Liver (tissue), 9 donors: ENCODE results near the gene PGBD5. TPM values are rescaled to one million over a fixed set of nuclear protein-coding genes. Genes with fewer than 3 reads are reported as not detected.

Experiments used
- DNase-seq: peaks from one replicate; pipeline ENCODE4 v3.0.0-alpha.2; 2017; ENCODE audit warnings: low spot score
- H3K27ac ChIP-seq, 2 donors: one replicate each; pipeline ENCODE4 v1.7.0; 2013; ENCODE audit warnings: inconsistent platforms in 2 of 2, low read length in 2 of 2, control low read depth in 1 of 2, low read depth in 1 of 2, mild to moderate bottlenecking in 1 of 2
- H3K27me3 ChIP-seq, 4 donors: one replicate each; pipeline versions ENCODE4 v1.6.1 to v1.7.0; 2013; ENCODE audit warnings: low read length in 3 of 4, inconsistent platforms in 1 of 4, mild to moderate bottlenecking in 1 of 4, moderate library complexity in 1 of 4; ENCODE audit not compliant: control insufficient read depth in 4 of 4, insufficient read depth in 4 of 4
- H3K36me3 ChIP-seq, 4 donors: one replicate each; pipeline versions ENCODE4 v1.6.1 to v1.7.0; 2013; ENCODE audit warnings: low read length in 3 of 4, mild to moderate bottlenecking in 3 of 4, low read depth in 1 of 4, moderate library complexity in 1 of 4; ENCODE audit not compliant: control insufficient read depth in 4 of 4, insufficient read depth in 3 of 4
- H3K4me1 ChIP-seq, 4 donors: one replicate each; pipeline versions ENCODE4 v1.6.1 to v1.7.0; 2013; ENCODE audit warnings: low read length in 3 of 4, mild to moderate bottlenecking in 3 of 4, moderate library complexity in 1 of 4; ENCODE audit not compliant: control insufficient read depth in 4 of 4, insufficient read depth in 4 of 4
- H3K4me3 ChIP-seq, 3 donors: one replicate each; pipeline versions ENCODE4 v1.6.1 to v1.7.0; 2013; ENCODE audit warnings: low read length in 3 of 3, control low read depth in 1 of 3, low read depth in 1 of 3, mild to moderate bottlenecking in 1 of 3
- H3K9ac ChIP-seq, 2 donors: one replicate each; pipeline ENCODE4 v1.7.0; 2013; ENCODE audit warnings: low read length in 2 of 2, mild to moderate bottlenecking in 2 of 2, moderate library complexity in 2 of 2, control low read depth in 1 of 2, low read depth in 1 of 2
- H3K9me3 ChIP-seq, 4 donors: one replicate each; pipeline versions ENCODE4 v1.6.1 to v1.7.0; 2013; ENCODE audit warnings: low read length in 3 of 4; ENCODE audit not compliant: control insufficient read depth in 4 of 4
- ATF3 ChIP-seq: IDR thresholded peaks from 2 replicates; pipeline ENCODE4 v1.6.1; 2016; ENCODE audit warnings: antibody characterized with exemption
- CTCF ChIP-seq: fragments of 150-350 bp; IDR thresholded peaks from 2 replicates; pipeline ENCODE4 v1.5.1; 2017; ENCODE audit warnings: improper control_type of control experiment, low read depth, low read length; ENCODE audit not compliant: missing input control
- EGR1 ChIP-seq, 2 donors: IDR thresholded peaks; 2 replicates each; pipeline ENCODE4 v1.6.1; 2016 to 2018; ENCODE audit warnings: antibody characterized with exemption in 2 of 2, low read depth in 2 of 2
- FOXA2 ChIP-seq: IDR thresholded peaks from 2 replicates; pipeline ENCODE4 v1.6.1; 2016; ENCODE audit warnings: antibody characterized with exemption
- HNF4A ChIP-seq, 2 donors: conservative IDR thresholded peaks; 2 replicates each; pipeline ENCODE4 v1.6.1; 2016; ENCODE audit warnings: antibody characterized with exemption in 2 of 2, mild to moderate bottlenecking in 2 of 2
- HNF4G ChIP-seq: IDR thresholded peaks from 2 replicates; pipeline ENCODE4 v1.6.1; 2016; ENCODE audit warnings: antibody characterized with exemption
- JUND ChIP-seq, 2 donors: IDR thresholded peaks; 2 replicates each; pipeline ENCODE4 v1.6.1; 2016; ENCODE audit warnings: antibody characterized with exemption in 2 of 2
- MAX ChIP-seq: IDR thresholded peaks from 2 replicates; pipeline ENCODE4 v1.6.1; 2016; ENCODE audit warnings: antibody characterized with exemption
- NR2F2 ChIP-seq: IDR thresholded peaks from 2 replicates; pipeline ENCODE4 v1.6.1; 2016; ENCODE audit warnings: antibody characterized with exemption
- RXRA ChIP-seq, 2 donors: IDR thresholded peaks; 2 replicates each; pipeline ENCODE4 v1.6.1; 2017 to 2018; ENCODE audit warnings: antibody characterized with exemption in 2 of 2, mild to moderate bottlenecking in 1 of 2
- SP1 ChIP-seq: IDR thresholded peaks from 2 replicates; pipeline ENCODE4 v1.6.1; 2018; ENCODE audit warnings: antibody characterized with exemption, mild to moderate bottlenecking
- YY1 ChIP-seq: IDR thresholded peaks from 2 replicates; pipeline ENCODE4 v1.6.1; 2016; ENCODE audit warnings: antibody characterized with exemption, mild to moderate bottlenecking
- WGBS: extraction: QIAGEN DNeasy Blood & Tissue Kit; methylation state at CpG from one replicate; pipeline ENCODE4 v1.1.7; 2013; 5-methylcytosine and 5-hydroxymethylcytosine counted together
- polyA plus RNA-seq, 2 donors: library from polyadenylated mRNA; stranded (reverse) in 1 of 2; unstranded in 1 of 2; fragments of 200-250 nt in 1 of 2; fragments of >200 nt in 1 of 2; fragmentation: Nextera tagmentation in 1 of 2; extraction: Ambion mirVana in 1 of 2; gene quantifications; one replicate each; pipeline versions ENCODE4 v1.2.1 to v1.2.3, GENCODE V29; 2013 to 2015
- total RNA-seq, 2 donors: library from RNA; depleted of rRNA; stranded (reverse); fragments of >200 nt; gene quantifications; one replicate each; pipeline ENCODE4 v1.2.3, GENCODE V29; 2014
- TF ChIP-seq, protein P1 (sequence below): IDR thresholded peaks from 2 replicates; pipeline ENCODE4 v1.6.1; 2016; ENCODE audit warnings: antibody characterized with exemption
- TF ChIP-seq, protein P2 (sequence below): IDR thresholded peaks from 2 replicates; pipeline ENCODE4 v1.6.1; 2016; ENCODE audit warnings: antibody characterized with exemption, mild to moderate bottlenecking
- donor health status: healthy.
- donor health status: healthy.
- donor health status: healthy.
- donor health status: healthy.
- donor health status: healthy.

The PGBD5 gene
- total and polyA plus RNA-seq, 4 donors: 0.88 to 5.4 (median 2.7) TPM

DNA sequence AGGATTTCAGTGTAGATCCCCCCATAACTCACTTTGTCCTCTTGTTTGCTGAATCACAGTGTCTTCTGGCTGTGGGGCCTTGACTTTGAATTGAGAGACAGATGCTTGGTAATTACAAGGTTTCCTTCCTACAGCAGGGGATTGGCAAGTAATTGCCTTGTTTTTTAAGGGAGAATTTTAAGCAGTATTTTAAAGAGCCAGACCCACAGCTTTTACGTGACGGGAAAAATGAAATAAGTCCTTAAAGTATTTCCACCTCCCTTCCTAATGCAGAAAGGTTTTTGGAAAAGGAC is 41.0 kb downstream of the PGBD5 start (continued):
- TF ChIP-seq, protein P1, sequence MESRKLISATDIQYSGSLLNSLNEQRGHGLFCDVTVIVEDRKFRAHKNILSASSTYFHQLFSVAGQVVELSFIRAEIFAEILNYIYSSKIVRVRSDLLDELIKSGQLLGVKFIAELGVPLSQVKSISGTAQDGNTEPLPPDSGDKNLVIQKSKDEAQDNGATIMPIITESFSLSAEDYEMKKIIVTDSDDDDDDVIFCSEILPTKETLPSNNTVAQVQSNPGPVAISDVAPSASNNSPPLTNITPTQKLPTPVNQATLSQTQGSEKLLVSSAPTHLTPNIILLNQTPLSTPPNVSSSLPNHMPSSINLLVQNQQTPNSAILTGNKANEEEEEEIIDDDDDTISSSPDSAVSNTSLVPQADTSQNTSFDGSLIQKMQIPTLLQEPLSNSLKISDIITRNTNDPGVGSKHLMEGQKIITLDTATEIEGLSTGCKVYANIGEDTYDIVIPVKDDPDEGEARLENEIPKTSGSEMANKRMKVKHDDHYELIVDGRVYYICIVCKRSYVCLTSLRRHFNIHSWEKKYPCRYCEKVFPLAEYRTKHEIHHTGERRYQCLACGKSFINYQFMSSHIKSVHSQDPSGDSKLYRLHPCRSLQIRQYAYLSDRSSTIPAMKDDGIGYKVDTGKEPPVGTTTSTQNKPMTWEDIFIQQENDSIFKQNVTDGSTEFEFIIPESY: no peak
- TF ChIP-seq EGR1 (IDR thresholded peaks at IDR 0.05; ENCODE audit: low read depth in 2 of 2): no peak
- no peak for TF ChIP-seq HNF4G
- no peak for TF ChIP-seq MAX
- no peak for TF ChIP-seq HNF4A (conservative IDR thresholded peaks at IDR 0.05)
- TF ChIP-seq ATF3: no peak

GRCh38 chr1:230384380-230385157 is 41.6 kb downstream of the PGBD5 start:
- Histone ChIP-seq H3K4me3 (no peak overlapping the region), H3K9me3 (peaks cover 0 to 3% (median 1%) of the 10 kb centered on the region in 4 donors), H3K27me3 (no peaks in the 10 kb centered on the region), H3K36me3 (no peaks in the 10 kb centered on the region), H3K4me1 (peaks cover 0 to 10% (median 7%) of the 10 kb centered on the region in 4 donors), H3K27ac (no peak overlapping the region), H3K9ac (no peak overlapping the region)
- 95% methylated on average over 17 of the region's 17 CpGs for WGBS
- TF ChIP-seq, protein P2, sequence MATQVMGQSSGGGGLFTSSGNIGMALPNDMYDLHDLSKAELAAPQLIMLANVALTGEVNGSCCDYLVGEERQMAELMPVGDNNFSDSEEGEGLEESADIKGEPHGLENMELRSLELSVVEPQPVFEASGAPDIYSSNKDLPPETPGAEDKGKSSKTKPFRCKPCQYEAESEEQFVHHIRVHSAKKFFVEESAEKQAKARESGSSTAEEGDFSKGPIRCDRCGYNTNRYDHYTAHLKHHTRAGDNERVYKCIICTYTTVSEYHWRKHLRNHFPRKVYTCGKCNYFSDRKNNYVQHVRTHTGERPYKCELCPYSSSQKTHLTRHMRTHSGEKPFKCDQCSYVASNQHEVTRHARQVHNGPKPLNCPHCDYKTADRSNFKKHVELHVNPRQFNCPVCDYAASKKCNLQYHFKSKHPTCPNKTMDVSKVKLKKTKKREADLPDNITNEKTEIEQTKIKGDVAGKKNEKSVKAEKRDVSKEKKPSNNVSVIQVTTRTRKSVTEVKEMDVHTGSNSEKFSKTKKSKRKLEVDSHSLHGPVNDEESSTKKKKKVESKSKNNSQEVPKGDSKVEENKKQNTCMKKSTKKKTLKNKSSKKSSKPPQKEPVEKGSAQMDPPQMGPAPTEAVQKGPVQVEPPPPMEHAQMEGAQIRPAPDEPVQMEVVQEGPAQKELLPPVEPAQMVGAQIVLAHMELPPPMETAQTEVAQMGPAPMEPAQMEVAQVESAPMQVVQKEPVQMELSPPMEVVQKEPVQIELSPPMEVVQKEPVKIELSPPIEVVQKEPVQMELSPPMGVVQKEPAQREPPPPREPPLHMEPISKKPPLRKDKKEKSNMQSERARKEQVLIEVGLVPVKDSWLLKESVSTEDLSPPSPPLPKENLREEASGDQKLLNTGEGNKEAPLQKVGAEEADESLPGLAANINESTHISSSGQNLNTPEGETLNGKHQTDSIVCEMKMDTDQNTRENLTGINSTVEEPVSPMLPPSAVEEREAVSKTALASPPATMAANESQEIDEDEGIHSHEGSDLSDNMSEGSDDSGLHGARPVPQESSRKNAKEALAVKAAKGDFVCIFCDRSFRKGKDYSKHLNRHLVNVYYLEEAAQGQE: no peak
- TF ChIP-seq CTCF: no peak
- TF ChIP-seq HNF4G: no peak
- no peak for TF ChIP-seq ATF3
- TF ChIP-seq NR2F2: no peak
- TF ChIP-seq EGR1 (IDR thresholded peaks at IDR 0.05; ENCODE audit: low read depth in 2 of 2): no peak
- TF ChIP-seq YY1: no peak
- no peak for TF ChIP-seq JUND (IDR thresholded peaks at IDR 0.05)
- no peak for TF ChIP-seq SP1
- TF ChIP-seq HNF4A (conservative IDR thresholded peaks at IDR 0.05): no peak
- no peak for TF ChIP-seq RXRA (IDR thresholded peaks at IDR 0.05)
- no peak for TF ChIP-seq FOXA2
- no peak for DNase-seq
